ENCODE data around the gene TCAIM. TPM values are rescaled to one million over a fixed set of nuclear protein-coding genes. Genes with fewer than 3 reads are reported as not detected.
A peak's percentile ranks its signal among the peaks of the same experiment; 100 is the strongest.

The TCAIM gene
- total RNA-seq, 2 donors from 2014 or later: 20.2 to 26.2 TPM

DNA sequence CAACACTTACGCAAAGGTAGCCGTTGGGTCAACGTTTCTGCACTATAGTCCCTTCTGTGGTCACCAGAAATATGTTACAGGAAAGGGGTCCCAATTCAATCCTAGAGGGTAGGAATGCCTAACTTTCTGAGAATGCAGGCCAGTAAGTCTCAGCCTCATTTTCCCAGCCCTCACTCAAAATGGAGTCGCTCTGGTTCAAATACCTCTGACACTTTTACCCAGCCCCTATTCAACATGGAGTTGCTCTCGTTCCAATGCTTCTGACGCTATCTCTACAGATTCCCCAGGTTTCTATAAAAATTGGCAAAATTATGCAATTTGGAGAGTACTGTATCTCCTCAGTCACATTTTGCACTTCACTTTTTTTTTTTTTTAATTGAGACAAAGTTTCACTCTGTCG, 99.2 kb downstream of the TCAIM start:
- Histone ChIP-seq H3K27ac (no peak overlapping the region), H3K27me3 (no peaks in the 10 kb centered on the region), H3K36me3 (no peaks in the 10 kb centered on the region), H3K9ac (ENCODE audit: low read depth in 2 of 2, low read length in 2 of 2) (no peak overlapping the region), H3K4me3 (no peak overlapping the region), H3K4me1 (no peaks in the 10 kb centered on the region), H3K9me3 (no peaks in the 10 kb centered on the region)
- TF ChIP-seq, protein P1, sequence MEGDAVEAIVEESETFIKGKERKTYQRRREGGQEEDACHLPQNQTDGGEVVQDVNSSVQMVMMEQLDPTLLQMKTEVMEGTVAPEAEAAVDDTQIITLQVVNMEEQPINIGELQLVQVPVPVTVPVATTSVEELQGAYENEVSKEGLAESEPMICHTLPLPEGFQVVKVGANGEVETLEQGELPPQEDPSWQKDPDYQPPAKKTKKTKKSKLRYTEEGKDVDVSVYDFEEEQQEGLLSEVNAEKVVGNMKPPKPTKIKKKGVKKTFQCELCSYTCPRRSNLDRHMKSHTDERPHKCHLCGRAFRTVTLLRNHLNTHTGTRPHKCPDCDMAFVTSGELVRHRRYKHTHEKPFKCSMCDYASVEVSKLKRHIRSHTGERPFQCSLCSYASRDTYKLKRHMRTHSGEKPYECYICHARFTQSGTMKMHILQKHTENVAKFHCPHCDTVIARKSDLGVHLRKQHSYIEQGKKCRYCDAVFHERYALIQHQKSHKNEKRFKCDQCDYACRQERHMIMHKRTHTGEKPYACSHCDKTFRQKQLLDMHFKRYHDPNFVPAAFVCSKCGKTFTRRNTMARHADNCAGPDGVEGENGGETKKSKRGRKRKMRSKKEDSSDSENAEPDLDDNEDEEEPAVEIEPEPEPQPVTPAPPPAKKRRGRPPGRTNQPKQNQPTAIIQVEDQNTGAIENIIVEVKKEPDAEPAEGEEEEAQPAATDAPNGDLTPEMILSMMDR (IDR thresholded peaks at IDR 0.05): no peak
- no peak for DNase-seq
- intact Hi-C loops (cut with DNase I): no loop called here

GRCh38 chr3:44439499-44440295, 101.1 kb downstream of the TCAIM start:
- H3K4me1 ChIP-seq: no peaks in the 10 kb centered on the region
- peak; percentile 75 for DNase-seq
- H3K4me3 ChIP-seq: no peak overlapping the region
- H3K9ac ChIP-seq (ENCODE audit: low read depth in 2 of 2, low read length in 2 of 2): peak overlapping the region in 1 of 2 donors; percentile 54
- no peaks in the 10 kb centered on the region for H3K36me3 ChIP-seq
- no peaks in the 10 kb centered on the region for H3K27me3 ChIP-seq
- intact Hi-C loops (cut with DNase I): no loop called here
- H3K9me3 ChIP-seq: no peaks in the 10 kb centered on the region
- TF ChIP-seq, protein P1 (IDR thresholded peaks at IDR 0.05): no peak
- H3K27ac ChIP-seq: peak overlapping the region; percentile 75

GRCh38 chr3:44442596-44443309, 104.2 kb downstream of the TCAIM start:
- TF ChIP-seq, protein P1 (IDR thresholded peaks at IDR 0.05): no peak
- no peak overlapping the region for H3K9ac ChIP-seq (ENCODE audit: low read depth in 2 of 2, low read length in 2 of 2)
- H3K9me3 ChIP-seq: no peaks in the 10 kb centered on the region
- H3K27ac ChIP-seq: no peak overlapping the region
- H3K4me1 ChIP-seq: no peaks in the 10 kb centered on the region
- no peaks in the 10 kb centered on the region for H3K27me3 ChIP-seq
- no peak for DNase-seq
- no peaks in the 10 kb centered on the region for H3K36me3 ChIP-seq
- no peak overlapping the region for H3K4me3 ChIP-seq
- intact Hi-C loops (cut with DNase I): no loop called here

GRCh38 chr3:44444437-44444836, 105.9 kb downstream of the TCAIM start:
- TF ChIP-seq, protein P1 (IDR thresholded peaks at IDR 0.05): no peak
- H3K4me3 ChIP-seq: no peak overlapping the region
- no peaks in the 10 kb centered on the region for H3K4me1 ChIP-seq
- no peaks in the 10 kb centered on the region for H3K27me3 ChIP-seq
- no peaks in the 10 kb centered on the region for H3K9me3 ChIP-seq
- DNase-seq: no peak
- no peak overlapping the region for H3K9ac ChIP-seq (ENCODE audit: low read depth in 2 of 2, low read length in 2 of 2)
- no peak overlapping the region for H3K27ac ChIP-seq
- H3K36me3 ChIP-seq: peaks cover 7% of the 10 kb centered on the region
- intact Hi-C loops (cut with DNase I): no loop called here

DNA sequence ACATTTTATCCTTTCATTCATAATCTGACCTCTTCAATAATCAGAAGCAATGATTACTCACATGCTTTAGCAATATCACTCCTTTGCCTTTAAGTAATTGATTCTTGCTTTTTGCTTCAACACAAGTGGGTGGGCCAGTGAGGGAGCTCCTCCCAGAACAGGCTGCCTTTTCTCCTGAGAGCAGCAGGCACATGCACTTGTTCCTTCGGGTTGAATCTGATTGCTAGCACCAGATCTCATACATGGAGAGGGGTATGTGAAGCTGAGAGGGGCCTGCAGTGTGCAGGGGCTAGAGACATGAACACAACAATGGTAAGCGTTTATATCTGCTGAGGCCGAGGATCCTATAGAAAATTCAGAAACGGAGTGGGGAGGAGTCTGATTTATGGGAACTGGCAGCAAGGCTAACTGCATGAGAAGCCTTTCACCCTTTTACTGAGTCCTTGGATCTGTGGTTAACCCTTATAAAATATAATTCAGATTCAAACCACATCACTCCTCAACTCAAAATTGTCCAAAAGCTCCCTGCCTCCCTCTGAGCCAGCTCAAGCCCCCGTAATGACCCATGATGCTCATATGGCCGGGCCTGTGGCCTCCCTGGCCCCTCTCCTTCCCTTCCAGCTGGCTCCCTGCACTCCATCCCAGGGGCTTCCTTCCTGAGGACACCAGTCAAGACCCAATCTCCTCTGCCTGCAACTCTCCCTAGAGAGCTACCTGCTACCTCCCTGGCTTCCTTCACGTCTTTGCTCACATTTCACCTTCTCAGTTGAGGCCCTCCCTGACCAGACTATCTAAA, 106.5 kb downstream of the TCAIM start:
- Histone ChIP-seq H3K9ac (ENCODE audit: low read depth in 2 of 2, low read length in 2 of 2) (no peak overlapping the region), H3K27ac (no peak overlapping the region), H3K36me3 (peaks cover 8% of the 10 kb centered on the region), H3K27me3 (no peaks in the 10 kb centered on the region), H3K4me1 (no peaks in the 10 kb centered on the region), H3K4me3 (no peak overlapping the region), H3K9me3 (no peaks in the 10 kb centered on the region)
- TF ChIP-seq, protein P1 (IDR thresholded peaks at IDR 0.05): no peak
- intact Hi-C loops (cut with DNase I): no loop called here
- no peak for DNase-seq

All from colonic mucosa (tissue), 4 donors.